Left forelimb (tissue), 1 donor: ENCODE measurements around the gene PGM2L1.
"Not testable (repeated sequence)": the region's sequence is repeated elsewhere in the genome, so short reads cannot be mapped to it uniquely, and the experiment has no call there.

ENCODE experiments used
- DNase-seq: peaks from one replicate; pipeline ENCODE4 v3.0.0-alpha.2; 2018; ENCODE audit warnings: low spot score

PGM2L1 gene

DNA sequence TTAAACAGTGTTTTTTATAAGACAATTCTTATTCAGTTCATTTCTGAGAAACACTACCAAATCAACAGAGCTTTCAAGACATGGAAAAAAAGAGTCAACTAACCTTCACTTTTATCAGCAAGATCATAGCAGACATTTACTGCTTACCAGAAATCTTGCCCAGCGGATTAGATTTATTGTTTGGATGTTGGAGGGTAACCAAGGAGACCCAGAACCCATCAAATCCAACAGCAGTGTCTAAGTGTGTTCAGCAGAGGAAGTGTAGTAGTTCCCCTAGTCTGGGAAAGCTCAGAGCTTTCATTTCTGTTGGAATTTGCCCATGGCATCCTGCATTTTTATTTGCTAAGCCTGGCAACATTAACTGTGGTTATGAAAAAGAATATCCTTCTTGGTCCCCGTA, 2.4 kb upstream of the PGM2L1 start:
- no peak for DNase-seq

- DNase-seq, result peak; percentile 65
Observed at GRCh38 chr11:74397501-74398243, 561 bp downstream of the PGM2L1 start.

DNA sequence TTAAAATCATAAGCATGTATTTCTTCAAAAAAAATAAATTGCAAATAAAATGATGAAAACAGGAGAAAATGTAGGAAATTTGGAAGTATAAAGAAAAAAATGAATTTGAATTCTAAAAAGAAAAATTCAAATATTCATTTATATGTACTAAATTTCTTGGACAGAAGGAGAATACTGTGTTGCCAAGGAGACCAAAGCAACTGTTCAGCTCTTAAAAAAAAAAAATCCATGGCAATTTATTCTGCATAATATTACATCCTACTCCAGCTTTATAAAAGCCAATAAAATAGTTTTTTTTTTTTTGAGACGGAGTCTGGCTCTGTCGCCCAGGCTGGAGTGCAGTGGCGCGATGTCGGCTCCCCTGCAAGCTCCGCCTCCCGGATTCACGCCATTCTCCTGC, 6.0 kb downstream of the PGM2L1 start:
- no peak for DNase-seq

DNA sequence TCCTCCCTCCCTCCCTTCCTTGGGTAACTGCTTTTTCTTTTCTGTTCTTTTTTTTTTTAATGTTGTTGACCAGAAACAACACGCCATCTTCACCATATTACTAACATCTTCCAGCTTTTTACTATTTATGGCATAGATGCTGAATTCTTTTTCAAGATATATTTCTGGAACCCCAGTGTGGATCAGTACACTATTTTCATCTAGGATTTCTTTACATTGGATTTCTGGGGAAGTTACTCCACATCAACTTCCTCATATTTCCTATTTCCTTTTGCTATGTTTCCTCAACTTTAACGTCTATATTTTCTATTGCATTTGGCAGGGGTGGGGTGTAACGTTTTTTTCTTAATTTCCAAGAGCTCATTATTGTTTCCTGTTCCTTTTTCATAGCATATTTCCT, 7.0 kb downstream of the PGM2L1 start:
- no peak for DNase-seq

DNA sequence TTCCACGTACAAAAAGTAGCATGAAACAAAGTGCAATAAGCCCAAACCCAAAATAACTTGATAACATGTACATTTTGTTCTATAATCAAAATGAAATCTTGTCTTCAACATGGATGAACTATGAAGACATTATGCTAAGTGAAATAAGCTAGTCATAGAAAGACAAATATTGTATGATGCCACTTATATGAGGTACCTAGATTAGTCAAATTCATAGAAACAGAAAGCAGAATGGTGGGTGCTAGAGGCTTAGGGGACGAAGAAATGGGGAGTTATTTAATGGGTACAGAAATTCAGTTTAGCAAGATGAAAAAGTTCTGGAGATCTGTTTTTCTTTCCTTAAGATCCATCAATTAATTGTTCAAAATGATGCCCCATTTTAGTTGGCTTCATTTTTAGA, 7.5 kb downstream of the PGM2L1 start:
- no peak for DNase-seq

- DNase-seq, result no peak
Observed at GRCh38 chr11:74388678-74389327, 9.4 kb downstream of the PGM2L1 start.

- no peak for DNase-seq
Observed at GRCh38 chr11:74384641-74385040, 13.6 kb downstream of the PGM2L1 start.

DNA sequence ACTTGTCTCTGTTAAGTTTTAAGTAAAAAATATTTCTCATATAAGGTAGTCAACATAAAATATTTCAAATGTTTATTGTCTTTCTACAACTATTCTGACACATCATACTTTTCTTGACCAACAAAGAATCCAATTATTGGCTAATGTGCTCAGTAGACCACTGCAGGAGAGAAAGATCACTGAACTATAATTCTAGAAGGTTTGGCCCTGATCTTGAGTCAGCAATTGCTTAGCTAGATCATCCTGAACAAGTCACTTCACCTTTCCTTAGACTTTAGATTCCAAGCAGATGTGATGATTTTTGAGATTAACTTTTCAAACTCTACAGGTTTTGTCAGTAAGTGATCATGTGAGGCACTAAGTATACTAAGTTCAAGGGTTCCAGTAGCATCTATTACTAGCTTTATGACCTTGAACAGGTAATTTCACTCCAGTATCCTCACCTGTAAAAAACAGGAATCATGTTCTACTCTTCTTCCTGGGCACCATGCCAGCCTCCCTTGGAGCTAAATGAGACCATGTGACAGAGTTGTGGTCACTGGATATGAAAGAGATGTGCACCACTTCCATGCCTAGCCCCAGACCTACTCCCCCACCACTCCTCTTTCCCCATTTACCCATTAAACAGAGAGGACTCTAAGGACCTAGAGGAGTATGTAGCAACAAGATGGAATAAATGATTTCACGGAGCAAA, 17.3 kb downstream of the PGM2L1 start:
- DNase-seq, result no peak

DNA sequence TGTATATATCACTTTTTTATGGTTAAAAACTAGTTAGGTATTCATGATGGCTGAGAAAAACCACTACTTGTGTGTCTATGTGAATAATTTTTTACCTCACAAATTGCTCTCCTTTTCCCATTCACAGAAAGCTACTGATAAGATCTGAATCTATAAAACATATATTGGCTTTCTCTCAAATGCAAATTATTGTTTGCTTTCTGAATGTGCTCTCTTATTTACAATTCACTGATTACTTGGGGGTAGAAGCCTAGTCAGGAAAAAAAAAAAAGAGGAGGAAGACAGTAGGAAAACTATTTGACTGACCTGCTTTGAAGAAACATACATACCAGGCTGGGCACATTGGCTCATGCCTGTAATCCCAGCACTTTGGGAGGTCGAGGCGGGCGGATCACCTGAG, 20.5 kb downstream of the PGM2L1 start:
- no peak for DNase-seq

GRCh38 chr11:74373382-74373781, 24.9 kb downstream of the PGM2L1 start:
- DNase-seq, result no peak

- no peak for DNase-seq
Observed at GRCh38 chr11:74371269-74372052, 26.8 kb downstream of the PGM2L1 start.

DNA sequence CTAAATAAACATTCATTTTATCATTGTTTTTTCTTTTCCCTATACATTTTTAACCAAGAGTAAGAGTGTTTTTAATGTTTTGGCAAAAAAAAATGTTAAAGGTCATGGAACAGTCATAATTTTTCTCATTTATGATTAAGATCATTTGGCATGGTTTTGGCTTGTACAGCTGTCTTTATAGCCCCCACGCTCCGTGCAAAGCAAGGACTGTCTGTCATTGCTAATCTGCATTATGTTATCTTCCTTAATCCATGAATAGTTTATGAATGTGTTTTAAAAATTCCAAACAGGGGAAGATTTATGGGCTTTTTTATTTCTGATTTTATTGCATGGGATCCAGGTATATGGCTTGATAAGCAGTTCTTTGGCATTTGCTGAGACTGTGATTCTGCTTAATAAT, 28.1 kb downstream of the PGM2L1 start:
- no peak for DNase-seq

- DNase-seq, result no peak
Observed at GRCh38 chr11:74367881-74368280, 30.4 kb downstream of the PGM2L1 start.

- DNase-seq, result no peak
Observed at GRCh38 chr11:74366576-74366975, 31.7 kb downstream of the PGM2L1 start.

GRCh38 chr11:74365805-74366204, 32.4 kb downstream of the PGM2L1 start:
- DNase-seq, result not testable (repeated sequence)

DNA sequence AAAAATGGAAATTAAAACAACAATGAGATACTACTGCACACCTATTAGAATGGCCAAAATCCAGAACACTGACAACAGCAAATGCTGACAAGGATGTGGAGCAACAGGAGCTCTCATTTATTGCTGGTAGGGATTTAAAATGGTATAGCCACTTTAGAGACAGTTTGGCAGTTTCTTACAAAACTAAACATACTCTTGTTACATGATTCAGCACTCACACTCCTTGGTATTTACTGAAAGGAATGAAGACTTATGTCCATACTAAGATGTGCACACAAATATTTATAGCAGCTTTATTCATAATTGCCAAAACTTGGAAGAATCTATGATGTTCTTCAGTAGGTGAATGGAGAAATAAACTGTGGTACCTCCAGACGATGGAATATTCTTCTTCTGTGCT, 40.8 kb downstream of the PGM2L1 start:
- DNase-seq, result no peak

DNA sequence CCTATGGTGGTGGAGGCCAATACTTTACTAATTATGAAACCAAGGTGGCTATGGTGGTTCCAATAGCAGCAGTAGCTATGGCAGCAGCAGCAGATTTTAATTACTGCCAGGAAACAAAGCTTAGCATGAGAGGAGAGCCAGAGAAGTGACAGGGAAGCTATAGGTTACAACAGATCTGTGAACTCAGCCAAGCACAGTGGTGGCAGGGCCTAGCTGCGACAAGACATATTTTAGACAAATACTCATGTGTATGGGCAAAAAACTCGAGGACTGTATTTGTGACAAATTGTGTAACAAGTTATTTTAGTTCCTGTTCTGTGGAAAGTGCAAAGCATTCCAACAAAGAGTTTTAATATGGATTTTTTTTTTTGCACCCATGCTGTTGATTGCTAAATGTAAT, 42.6 kb downstream of the PGM2L1 start:
- no peak for DNase-seq

DNA sequence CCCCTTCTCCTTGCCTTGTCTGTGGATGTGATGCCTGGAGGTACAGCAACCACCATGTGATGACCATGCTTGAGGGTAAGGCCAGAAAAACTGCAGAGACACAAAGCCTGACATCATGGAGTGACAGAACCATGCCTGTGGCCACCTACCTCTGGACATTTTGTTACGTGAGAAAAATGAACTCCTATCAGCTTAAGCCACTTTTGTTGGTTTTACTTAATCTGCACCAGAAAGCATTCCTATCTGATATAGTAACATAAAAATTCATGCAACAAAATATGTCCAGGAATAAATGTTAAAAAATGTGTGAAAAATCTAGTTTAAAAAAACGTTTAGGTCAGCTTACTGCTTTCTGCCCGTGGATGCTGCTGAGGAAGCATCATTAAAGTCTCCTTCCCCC, 44.2 kb downstream of the PGM2L1 start:
- DNase-seq, result no peak

DNA sequence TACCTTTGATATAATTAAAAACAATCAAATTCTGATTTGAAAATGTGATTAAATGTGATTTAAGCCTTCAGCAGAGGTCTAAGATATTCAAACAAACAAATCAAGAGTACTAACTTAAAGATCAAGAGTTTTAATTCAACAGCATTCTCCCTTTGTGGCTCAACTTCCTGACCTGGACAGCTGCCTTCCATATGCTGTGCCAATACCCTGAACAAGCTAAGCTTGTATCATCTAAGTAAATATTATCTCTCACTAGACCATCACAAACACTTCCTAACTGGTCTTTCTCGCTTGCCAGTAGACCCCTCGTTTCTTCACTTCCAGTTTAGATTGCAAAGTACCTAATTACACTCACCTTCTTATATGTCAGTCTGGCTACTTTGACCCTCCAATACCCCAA, 50.9 kb downstream of the PGM2L1 start:
- DNase-seq, result no peak

- DNase-seq, result no peak
Observed at GRCh38 chr11:74345420-74345819, 52.8 kb downstream of the PGM2L1 start.

GRCh38 chr11:74341921-74342320, 56.3 kb downstream of the PGM2L1 start:
- no peak for DNase-seq

DNA sequence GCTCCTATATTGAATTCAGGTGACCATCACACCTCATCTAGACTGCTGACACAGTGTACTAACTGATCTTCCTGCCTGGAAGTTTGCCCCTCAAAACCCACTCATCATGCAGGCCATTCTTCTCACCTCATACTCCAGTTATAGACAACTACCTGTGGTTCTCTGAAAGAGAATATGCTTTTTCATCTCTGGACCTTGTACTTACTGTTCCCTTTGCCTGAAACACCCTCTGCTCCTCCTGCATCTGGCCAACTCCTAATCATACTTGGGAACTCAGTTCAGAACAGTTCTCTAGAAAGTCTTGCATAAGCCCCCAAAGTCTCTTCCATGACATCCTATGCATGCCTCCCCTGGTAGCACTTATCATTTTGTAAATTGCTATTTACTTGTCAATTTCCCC, 58.6 kb downstream of the PGM2L1 start:
- no peak for DNase-seq

GRCh38 chr11:74338963-74339362, 59.3 kb downstream of the PGM2L1 start:
- DNase-seq, result no peak
